Neural progenitor cell (in vitro differentiated cells): ENCODE data around the gene DOCK7.

Experiments used
- EZH2 ChIP-seq: fragments of 200-600 bp; sonication (generic); IDR thresholded peaks from 2 replicates; pipeline ENCODE4 v1.6.1; 2017; ENCODE audit warnings: antibody characterized with exemption, mild to moderate bottlenecking, moderate library complexity
- EZH2phosphoT487 ChIP-seq: fragments of 200-600 bp; sonication (generic); IDR thresholded peaks from 2 replicates; pipeline ENCODE4 v1.6.1; 2017; ENCODE audit warnings: antibody characterized with exemption
- TF ChIP-seq, protein P1 (sequence below): fragments of 200-600 bp; sonication (generic); IDR thresholded peaks from 2 replicates; pipeline ENCODE4 v1.5.1; 2017; ENCODE audit warnings: antibody characterized with exemption, mild to moderate bottlenecking

- no peak for TF ChIP-seq EZH2
- TF ChIP-seq, protein P1, sequence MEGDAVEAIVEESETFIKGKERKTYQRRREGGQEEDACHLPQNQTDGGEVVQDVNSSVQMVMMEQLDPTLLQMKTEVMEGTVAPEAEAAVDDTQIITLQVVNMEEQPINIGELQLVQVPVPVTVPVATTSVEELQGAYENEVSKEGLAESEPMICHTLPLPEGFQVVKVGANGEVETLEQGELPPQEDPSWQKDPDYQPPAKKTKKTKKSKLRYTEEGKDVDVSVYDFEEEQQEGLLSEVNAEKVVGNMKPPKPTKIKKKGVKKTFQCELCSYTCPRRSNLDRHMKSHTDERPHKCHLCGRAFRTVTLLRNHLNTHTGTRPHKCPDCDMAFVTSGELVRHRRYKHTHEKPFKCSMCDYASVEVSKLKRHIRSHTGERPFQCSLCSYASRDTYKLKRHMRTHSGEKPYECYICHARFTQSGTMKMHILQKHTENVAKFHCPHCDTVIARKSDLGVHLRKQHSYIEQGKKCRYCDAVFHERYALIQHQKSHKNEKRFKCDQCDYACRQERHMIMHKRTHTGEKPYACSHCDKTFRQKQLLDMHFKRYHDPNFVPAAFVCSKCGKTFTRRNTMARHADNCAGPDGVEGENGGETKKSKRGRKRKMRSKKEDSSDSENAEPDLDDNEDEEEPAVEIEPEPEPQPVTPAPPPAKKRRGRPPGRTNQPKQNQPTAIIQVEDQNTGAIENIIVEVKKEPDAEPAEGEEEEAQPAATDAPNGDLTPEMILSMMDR, result no peak
- no peak for TF ChIP-seq EZH2phosphoT487
Measured at GRCh38 chr1:62599044-62599443, 89.1 kb downstream of the DOCK7 start.
